Stimulated activated CD8-positive, alpha-beta memory T cell treated with anti-CD3 and anti-CD28 coated beads, Interleukin-7, amount 100 ng/mL, for 24 hours (primary cell): ENCODE data around the gene CYP46A1.
"Not testable (repeated sequence)": the region's sequence is repeated elsewhere in the genome, so short reads cannot be mapped to it uniquely, and the experiment has no call there.

ENCODE experiments used
- DNase-seq: peaks from one replicate; pipeline ENCODE4 v3.0.0-alpha.2; 2020; ENCODE audit warnings: low read depth

CYP46A1 gene

DNA sequence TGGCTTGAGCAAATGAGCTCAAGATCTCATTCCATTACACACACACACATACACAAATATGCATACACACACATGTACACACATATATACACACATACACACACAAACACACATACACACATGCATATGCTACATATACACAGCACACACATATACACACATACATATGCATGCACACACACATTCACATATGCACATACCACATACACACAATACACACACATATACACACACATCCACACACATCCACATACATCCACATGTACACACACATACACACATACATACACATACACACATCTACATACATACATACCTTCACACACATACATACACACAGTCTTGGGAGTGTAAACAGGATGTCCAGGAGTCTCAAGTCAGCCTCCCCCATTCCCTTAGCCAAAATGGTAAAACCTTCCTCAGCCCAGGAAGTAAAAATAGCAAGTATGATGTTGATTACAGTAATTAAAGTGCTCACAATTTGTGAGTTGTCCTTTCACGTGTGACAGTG, 26.4 kb upstream of the CYP46A1 start:
- no peak for DNase-seq

DNA sequence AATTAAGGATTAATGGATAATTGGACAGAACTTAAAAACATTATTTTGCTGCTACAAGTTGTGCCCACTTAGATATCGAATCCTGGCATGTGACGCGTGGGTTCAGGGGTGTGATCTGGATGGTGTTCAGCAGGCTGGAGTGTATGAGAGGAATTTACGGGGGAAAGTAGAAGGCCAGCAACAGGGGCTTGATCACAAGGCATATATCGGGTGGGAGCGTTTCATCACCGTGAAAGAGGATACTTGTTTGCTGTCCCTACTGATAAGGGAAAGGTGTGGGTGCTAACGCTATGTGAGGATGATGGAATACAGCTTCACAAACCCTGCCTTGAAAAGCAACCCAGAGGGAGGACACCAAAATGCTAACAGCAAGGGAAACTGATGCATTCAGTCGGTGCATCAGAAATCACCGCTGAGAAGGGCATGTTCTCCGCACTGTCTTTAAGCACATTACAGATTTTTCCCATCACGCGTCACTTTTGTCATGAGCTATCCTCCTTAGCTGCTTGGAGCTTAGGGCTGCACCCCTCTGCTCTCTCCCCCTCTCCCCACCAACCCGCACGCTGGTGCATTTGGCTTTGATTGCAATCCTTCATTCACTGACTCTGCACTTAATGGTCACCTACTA, 25.8 kb upstream of the CYP46A1 start:
- no peak for DNase-seq

DNA sequence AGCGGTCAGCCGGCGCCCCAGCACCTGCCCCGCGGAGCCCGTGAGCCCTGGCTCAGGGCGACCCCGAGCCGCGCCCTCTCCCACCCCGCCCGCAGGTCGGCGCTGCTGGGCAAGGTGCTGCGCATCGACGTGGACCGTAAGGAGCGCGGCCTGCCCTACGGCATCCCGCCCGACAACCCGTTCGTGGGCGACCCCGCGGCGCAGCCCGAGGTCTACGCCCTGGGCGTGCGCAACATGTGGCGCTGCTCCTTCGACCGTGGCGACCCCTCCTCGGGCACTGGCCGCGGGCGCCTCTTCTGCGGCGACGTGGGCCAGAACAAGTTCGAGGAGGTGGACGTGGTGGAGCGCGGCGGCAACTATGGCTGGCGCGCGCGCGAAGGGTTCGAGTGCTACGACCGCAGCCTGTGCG, 24.8 kb upstream of the CYP46A1 start:
- no peak for DNase-seq

DNA sequence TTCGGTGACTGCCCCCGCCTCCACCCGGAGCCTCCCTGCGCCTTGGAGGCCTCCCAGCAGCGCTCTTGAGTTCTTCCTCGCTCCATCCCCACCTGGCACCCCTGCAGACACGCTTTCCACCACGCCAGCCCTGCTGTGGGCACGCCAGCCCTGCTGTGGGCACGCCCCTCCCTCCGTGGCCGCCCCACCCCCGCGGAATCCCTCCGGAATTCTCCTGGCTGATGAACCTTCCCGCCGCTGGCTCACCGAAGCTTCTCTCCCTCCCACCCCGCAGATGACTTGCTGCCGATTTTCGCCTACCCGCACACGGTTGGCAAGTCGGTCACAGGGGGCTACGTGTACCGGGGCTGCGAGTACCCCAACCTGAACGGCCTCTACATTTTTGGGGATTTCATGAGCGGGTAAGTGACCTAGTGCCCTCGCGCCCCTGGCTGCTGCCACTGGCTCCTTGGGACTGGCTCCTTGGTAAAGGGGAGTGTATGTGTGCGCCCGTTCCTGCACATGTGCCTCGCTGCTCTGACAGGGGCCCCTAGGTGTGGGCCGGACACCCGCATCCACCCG, 24.0 kb upstream of the CYP46A1 start:
- no peak for DNase-seq

DNA sequence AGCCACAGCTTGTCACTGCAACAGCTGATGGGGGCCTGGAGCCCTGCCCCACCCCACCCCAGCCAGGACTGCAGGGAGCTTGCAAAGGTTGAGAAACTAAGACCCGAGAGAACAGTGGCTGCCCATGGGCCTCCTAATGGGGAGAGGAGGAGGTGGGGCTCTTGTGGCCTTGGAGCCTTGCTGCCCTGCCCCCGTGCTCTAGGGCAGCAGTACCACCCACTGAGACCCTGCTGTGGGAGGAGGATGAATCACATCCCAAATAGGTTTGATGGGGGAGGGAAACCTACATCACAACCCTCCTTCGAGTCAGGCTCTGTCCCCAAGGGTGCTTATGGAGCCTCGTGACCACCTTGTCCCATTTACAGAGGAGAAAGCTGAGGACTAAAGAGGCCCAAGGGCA, 23.3 kb upstream of the CYP46A1 start:
- no peak for DNase-seq

DNA sequence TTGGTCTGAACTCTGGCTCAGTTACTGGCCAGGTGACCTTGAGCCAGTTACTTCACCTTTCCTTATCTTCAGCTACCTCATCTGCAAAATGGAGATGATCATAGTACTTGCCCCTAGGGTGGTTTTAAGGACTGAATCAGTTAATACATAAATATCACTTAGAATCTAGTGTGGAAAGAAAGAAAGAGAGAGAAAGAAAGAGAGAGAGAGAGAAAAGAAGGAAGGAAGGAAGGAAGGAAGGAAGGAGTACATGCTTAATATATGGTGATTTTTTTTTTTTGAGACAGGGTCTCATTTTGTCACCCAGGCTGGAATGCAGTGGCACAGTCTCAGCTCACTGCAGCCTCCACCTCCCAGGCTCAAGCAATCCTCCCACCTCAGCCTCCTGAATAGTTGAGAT, 22.9 kb upstream of the CYP46A1 start:
- DNase-seq: not testable (repeated sequence)

DNA sequence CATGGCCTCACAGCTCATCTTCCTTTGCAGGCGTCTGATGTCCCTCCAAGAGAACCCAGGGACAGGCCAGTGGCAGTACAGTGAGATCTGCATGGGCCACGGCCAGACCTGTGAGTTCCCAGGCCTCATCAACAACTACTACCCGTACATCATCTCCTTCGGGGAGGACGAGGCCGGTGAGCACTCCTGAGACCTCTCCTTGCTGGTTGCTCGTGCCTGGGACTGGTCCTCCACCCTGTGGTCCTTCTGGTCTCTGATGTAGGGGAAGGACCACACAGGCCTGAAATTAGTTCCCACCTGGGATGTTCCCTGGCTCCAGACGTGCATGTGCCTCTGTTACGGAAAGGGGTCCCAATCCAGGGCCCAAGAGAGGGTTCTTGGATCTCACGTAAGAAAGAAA, 21.3 kb upstream of the CYP46A1 start:
- DNase-seq: no peak

DNA sequence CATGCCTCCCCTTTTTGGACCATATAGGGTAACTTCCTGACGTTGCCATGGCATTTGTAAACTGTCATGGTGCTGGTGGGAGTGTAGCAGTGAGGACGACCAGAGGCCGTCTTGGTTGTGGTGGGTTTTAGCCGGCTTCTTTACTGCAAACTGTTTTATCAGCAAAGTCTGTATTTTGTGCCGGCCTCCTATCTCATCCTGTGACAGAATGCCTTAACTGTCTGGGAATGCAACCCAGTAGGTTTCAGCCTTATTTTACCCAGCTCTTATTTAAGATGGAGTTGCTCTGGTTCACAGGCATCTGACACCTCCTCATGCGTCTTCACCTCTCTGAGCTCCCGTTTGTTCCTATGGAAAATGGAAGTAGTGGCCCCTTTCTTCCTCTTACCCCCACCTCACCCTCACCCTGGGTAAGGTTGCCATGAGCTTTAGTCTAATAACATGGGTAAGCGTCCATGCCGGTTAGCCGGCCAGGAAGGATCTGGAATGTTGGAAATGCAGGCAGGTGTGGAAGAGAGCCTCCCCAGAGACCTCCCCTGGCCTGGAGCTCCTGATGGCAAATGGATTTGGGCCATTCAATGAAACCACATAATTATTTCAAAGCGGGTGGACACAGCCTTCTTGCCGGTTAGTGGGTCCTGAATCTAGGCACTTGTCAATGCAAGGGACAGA, 20.6 kb upstream of the CYP46A1 start:
- no peak for DNase-seq

DNA sequence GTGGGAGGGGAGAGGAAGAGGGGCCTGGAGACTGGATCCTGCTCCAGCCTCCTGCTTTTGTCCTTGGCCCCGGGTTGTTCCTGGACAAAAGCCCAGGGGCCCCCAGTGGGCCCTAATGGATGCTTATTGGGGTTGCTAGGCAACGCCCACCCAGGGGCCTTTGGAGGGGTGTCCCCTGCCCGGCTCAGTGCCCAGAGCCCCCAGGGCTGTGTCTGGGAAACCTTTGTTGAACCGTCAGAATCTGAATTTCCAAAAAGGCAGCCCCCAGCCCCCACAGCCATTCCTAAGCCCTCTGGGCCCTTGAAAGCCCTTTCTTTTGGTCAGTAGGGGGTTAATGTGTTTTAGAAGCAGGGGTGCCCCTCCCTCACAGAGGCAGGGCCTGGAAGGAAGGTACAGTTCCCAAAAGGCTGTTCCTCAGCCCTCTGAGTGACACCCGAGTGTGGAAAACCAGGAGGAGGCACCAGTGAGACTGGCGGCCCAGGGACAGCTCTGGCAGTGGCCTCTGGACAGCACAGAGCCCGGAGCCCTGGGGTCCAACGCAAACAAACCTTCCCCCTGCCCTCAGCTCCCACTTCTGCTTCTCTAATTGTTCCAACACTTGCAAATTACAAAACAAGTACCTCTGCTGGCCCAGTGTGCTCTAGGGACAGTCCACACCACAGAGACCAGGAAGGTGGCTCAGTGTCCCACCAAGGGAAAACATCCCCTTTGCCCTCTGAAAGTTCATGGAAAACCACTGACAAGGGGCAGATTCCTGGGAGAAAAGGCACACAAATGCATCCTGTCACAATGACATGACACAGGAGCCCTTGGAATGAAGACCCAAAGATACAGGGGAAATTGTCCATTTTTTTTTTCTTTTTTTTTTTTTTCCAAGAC, 19.8 kb upstream of the CYP46A1 start:
- DNase-seq: no peak

DNA sequence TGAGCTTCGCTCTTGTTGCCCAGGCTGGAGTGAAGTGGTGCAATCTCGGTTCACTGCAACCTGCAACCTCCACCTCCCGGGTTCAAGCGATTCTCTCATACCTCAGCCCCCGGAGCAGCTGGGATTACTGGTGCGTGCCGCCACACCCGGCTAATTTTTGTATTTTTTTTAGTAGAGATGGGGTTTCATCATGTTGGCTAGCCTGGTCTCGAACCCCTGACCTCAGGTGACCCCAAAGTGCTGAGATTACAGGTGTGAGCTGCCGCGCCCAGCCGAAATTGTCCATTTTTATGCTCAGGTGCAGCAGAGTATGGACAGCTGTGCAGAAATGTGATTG, 19.2 kb upstream of the CYP46A1 start:
- no peak for DNase-seq

DNA sequence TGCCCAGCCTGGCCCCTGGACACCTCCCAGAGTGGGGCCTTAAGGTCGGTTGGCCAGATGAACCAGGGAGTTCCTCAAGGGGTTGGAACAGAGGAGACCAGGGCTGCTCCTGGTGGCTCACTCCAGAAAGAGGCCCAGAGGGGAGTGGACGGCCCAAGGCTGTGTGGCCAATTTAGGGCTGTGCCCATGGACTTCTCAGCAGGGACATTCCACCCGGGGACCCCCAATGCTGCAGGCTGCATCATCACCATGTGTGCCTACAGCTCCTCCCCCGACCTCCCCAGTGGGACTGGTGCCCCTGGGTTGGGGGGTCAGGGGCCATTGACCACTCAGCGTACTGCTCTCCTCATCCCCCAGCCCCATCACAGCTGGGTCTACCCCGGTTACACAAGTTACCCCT, 17.6 kb upstream of the CYP46A1 start:
- DNase-seq: no peak

DNA sequence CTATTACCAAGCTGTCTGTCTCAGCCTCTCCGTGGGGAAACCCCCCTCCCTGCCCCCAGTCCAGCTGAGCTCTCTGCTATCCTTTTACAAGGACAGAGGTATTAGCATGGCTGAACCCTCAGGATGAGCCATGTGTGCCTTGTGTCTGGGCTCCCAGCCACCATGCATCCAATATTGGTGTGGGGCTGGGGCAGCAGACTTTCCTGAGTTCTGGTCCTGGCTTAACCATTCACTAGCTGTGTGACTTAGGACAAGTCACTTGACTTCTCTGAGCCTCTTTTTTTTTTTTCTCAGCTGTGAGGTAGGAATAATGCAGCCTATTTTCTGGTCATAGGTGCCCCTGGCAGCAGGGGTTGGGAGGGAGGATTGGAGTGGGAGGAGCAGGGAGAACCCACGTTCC, 17.1 kb upstream of the CYP46A1 start:
- no peak for DNase-seq

DNA sequence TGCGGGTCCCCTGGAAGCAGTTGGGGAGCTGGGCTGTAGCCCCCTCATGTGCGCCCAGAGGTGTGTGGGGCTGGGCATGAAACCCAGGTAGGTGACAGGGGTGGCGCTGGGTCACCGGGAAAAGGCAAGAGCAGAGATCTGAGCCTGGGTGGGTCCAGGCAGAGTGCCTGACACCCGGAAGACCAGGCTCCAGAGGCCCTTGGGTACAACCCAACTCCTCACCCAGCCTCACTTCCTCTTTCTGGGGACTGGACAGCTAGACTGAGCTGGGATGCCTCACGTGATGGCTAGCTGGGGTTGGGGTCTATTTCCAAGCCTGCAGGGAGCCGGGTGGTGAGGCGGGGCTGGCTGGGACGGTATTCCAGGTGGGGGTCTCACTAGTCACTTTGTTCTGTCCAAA, 16.3 kb upstream of the CYP46A1 start:
- no peak for DNase-seq

DNA sequence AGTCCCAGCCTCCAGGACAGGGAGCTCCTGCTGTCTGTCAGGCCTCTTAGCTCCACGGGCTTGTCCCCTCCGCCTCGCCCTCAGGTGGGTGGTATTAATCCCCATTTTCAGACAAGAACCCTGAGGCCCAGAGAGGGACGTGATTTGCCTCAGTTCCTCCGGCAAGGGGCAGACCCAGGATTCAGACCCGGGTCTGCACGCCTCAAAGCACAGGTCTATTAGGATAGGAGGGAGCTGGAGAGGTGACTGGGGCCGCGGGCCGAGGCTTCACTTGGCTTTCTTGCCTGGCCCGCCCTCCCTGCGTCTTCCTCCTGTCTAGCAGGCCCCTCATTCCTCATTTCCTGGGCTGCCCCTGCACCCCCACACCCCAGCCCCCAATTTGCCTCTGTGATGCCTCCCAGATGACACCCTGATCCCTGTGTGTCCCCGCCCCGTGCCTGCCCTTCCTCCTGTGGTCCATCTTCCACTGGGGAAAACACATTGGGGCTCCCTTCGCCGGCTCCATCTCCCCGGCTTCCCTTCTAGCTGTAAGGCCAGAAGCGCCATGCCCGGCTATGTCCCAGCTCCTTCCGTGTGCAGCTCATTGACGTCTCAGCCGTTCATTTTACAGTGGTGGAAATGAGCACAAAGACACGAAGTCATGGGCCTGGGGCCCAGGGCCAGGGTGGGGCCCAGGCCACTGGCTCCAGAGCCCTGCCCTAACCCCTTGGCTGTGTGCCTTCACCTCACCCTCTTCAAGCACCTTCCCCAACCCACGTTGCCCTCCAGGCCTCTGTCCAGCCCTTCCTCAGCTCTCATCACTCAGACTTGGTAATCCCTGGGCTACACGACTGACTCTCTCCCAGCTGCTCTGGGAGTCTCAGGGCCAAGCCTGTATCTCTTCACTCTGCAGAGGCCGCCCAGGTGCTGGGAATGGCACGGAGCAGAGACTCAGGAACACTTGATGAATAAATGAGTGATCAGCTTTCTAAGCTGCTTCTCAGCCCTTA, 15.5 kb upstream of the CYP46A1 start:
- no peak for DNase-seq

DNA sequence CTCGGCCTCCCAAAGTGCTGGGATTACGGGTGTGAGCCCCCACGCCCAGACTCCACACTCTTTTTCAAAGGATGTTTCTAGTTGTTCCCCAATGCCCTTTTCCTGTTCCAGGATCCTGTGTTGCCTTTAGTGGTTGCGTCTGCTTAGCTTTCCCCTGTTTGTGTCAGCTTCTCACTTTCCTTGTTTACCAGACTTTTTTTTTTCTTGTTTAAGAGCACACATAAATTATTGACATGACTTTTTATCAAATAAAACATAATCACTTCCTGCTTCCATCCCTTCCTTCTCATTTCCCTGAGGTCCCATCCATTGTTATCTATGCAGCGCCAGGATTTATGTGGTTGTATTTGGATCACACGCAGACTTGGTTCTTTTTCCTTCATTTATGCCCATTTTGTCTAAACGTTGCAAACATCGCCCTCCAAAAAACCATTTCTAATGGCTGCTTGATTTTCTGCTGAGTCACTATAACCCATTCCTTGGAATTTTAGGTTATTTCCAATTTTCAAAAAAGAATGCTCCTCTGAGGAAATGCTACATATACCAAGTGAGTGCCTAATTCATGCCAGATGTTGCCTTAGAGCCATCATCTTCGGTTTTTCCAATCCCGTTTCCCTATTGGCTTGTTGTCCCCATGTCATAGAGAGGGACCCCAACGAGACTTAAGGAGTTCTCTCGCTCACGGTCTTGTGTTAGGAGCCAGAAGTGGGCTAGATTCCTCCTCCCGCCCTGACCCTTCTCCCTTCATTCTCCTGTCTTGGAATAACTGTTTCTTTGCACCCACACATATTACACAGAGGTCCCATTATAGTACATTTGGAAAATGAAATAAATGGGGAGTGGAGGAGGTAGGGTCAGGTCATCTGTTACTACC, 13.5 kb upstream of the CYP46A1 start:
- DNase-seq: no peak

DNA sequence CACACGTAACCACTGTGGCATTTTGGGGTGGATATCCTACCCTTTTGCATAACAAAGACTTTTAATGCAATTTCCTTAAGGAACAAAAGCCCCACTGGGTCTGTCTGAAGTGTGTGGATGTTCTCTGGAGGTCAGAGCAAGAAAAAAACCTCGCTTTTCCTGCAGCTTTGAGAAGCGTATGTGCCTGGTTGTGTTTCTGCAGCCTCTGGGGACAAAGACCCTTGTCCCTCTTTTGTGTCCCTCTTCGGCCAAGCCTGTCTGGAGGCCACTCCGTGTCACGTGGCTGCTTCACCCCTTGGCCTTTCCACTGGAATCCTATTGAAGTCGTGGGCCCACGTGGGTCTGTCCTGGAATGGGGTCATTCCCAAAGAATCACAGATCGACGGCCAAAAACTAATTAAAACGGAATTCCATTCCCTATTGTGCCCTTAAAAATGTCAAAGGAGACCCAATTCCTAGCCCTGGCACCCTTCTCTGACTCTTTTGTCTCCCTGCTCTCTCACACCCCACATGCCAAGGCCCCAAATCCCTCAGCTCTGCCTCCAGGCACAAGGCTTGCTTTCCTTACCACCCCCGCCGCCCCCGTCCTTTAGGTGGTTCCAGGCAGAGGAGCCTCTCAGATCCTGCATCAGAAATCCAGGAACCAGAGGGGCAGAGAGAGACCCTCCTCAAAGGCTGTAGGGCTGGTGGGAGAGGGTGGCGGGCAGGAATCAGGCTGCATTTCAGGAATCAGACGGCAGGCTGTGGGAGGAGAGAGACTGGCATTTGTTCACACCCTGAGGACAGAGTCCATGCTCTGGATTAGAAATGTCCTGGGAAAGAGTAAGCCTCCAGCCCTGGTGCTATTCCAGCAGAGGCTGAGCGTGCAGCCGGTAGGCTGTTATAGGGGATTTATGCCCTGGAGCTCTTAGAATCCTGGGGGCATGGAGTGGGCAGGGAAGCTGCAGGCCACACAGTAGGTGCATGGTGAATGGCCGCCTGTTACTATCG, 12.6 kb upstream of the CYP46A1 start:
- DNase-seq: no peak

DNA sequence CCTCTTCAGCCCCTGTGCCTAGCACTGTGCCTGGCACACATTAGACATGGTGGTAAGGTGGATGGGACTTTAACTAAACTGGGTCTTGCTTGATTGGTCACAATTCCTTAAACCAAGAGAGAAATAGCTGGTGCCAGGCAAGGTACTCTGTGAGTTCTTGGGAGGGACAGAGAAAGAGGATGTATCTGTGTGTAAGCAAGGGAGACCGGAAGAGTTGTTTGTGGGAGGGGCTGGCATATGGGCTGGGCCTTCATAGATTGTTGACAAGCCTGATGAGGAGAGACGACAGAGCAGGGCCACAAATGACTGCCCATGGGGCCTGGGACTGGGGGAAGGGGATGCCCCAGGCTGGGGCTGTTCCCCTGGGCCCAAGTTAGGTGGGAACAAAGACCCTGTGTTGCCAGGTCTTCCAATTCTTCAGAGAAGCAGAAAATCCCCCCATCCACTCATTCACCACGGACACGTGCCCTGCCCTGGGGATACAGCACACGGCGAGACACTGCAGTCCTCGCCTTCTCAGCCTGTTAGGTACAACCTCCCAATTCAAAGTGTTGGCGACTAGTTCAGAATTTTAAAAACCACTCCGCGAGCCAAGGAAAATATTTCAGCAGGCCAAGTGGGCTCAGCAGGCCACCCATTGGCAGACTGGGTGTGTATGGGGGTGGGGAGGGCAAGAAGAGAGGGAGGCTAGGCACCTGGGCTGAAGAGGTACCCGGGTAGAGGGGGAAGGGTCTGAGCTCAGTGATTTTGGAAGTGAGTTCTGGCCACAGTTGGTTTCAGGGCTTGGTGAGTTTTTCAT, 11.4 kb upstream of the CYP46A1 start:
- no peak for DNase-seq

DNA sequence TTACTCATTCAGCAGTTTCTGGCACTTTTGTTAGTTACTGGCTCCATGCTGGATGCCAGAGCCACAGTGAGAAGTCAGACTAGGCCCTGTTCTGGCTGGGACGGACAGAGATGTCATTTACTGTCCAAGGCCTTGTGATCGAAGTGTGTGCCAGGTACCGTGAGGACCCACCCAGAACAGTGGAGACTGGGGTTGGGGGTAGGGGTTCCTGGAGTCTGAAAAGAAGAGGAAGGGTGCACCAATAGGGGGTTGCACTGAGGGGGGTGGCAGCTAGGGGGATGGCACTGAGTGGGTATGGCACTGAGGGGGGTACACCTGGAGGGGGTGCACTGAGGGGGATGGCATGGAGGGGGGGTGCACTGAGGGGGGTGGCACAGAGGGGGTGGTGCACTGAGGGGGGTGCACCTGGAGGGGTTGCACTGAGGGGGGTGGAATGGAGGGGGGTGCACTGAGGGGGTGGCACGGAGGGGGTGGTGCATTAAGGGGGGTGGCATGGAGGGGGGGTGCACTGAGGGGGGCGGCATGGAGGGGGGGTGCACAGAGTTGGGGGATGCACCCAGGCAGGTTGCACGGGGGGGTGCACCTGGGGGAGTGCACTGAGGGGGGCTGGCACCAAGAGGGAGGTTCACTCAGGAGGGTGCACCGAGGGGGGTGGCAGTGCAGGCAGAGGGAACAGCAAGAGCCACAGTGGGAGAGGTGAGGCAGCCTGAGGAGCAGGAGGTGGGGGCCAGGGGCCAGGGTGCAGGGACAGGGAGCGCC, 10.6 kb upstream of the CYP46A1 start:
- no peak for DNase-seq
